OCI-LY7 (cell line): ENCODE results near the gene CELF1.

Experiments used
- EZH2phosphoT487 ChIP-seq: fragments of 200-600 bp; sonication (generic); IDR thresholded peaks from 2 replicates; pipeline ENCODE4 v1.6.1; 2018; ENCODE audit warnings: low read depth, borderline replicate concordance, mild to moderate bottlenecking, mixed run types, antibody characterized with exemption, low read length, moderate library complexity, mixed read lengths
- TF ChIP-seq, protein P1 (sequence below): fragments of 200-600 bp; sonication (generic); conservative IDR thresholded peaks from 2 replicates; pipeline ENCODE4 v1.5.1; 2014; ENCODE audit warnings: mild to moderate bottlenecking, antibody characterized with exemption, low read length, moderate library complexity, mixed read lengths

DNA sequence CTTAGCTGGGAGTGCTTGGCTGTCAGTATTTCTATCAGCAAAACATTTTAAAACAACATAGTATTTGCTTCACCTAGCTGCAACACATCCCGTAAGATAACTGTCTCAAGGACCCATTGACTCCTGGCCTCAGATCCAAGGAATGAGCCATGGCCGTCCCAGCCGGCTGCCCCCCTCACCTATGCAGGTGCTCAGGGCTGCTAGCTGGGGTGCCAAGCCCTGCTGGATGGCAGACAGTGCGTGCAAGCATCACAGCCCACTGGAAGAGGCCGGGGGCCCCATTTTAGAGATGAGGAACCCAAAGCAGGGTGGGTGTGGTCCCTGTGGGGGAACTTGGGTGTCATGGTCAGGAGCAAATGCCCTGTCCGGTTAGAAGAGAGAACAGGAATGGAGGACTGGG lies 135.2 kb downstream of the CELF1 start:
- TF ChIP-seq, protein P1, sequence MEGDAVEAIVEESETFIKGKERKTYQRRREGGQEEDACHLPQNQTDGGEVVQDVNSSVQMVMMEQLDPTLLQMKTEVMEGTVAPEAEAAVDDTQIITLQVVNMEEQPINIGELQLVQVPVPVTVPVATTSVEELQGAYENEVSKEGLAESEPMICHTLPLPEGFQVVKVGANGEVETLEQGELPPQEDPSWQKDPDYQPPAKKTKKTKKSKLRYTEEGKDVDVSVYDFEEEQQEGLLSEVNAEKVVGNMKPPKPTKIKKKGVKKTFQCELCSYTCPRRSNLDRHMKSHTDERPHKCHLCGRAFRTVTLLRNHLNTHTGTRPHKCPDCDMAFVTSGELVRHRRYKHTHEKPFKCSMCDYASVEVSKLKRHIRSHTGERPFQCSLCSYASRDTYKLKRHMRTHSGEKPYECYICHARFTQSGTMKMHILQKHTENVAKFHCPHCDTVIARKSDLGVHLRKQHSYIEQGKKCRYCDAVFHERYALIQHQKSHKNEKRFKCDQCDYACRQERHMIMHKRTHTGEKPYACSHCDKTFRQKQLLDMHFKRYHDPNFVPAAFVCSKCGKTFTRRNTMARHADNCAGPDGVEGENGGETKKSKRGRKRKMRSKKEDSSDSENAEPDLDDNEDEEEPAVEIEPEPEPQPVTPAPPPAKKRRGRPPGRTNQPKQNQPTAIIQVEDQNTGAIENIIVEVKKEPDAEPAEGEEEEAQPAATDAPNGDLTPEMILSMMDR, result no peak
- TF ChIP-seq EZH2phosphoT487, result no peak
